Measurements from ENCODE around the gene PRKAG2.
A peak's percentile ranks its signal among the peaks of the same experiment; 100 is the strongest.

The PRKAG2 gene

GRCh38 chr7:151869455-151869854 lies 7.5 kb downstream of the PRKAG2 start:
- no peak overlapping the region for H3K4me3 ChIP-seq (ENCODE audit: low read depth, low read length)
- no peaks in the 10 kb centered on the region for H3K36me3 ChIP-seq
- no peaks in the 10 kb centered on the region for H3K27me3 ChIP-seq
- H3K4me1 ChIP-seq = peaks cover 5% of the 10 kb centered on the region; the same call in 1 of the 2 replicates
- no peak for DNase-seq
- H3K9me3 ChIP-seq = no peaks in the 10 kb centered on the region
- TF ChIP-seq, protein P1, sequence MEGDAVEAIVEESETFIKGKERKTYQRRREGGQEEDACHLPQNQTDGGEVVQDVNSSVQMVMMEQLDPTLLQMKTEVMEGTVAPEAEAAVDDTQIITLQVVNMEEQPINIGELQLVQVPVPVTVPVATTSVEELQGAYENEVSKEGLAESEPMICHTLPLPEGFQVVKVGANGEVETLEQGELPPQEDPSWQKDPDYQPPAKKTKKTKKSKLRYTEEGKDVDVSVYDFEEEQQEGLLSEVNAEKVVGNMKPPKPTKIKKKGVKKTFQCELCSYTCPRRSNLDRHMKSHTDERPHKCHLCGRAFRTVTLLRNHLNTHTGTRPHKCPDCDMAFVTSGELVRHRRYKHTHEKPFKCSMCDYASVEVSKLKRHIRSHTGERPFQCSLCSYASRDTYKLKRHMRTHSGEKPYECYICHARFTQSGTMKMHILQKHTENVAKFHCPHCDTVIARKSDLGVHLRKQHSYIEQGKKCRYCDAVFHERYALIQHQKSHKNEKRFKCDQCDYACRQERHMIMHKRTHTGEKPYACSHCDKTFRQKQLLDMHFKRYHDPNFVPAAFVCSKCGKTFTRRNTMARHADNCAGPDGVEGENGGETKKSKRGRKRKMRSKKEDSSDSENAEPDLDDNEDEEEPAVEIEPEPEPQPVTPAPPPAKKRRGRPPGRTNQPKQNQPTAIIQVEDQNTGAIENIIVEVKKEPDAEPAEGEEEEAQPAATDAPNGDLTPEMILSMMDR (IDR thresholded peaks at IDR 0.05; ENCODE audit: low read depth, low read length) = no peak

DNA sequence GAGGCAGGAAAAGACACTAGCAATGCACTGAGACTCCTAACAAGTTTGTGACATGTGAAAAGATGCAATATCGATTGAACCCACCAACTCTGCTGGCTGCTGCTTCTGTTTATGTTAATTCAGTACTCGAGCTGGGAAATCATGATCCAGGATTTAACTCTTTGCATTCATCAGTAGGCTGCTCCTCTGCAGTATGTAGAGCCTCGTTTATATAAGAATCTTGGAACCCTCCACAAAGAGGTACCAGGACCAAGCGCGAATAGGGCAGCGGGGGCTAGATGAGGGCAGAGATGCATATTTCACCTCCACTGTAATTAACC lies 7.8 kb downstream of the PRKAG2 start:
- H3K4me3 ChIP-seq (ENCODE audit: low read depth, low read length) = no peak overlapping the region

GRCh38 chr7:151868396-151869108 lies 8.4 kb downstream of the PRKAG2 start:
- H3K4me1 ChIP-seq = peaks cover 5% of the 10 kb centered on the region; the same call in 1 of the 2 replicates
- no peak for DNase-seq
- H3K36me3 ChIP-seq = no peaks in the 10 kb centered on the region
- TF ChIP-seq, protein P1 (IDR thresholded peaks at IDR 0.05; ENCODE audit: low read depth, low read length) = no peak
- no peaks in the 10 kb centered on the region for H3K27me3 ChIP-seq
- no peaks in the 10 kb centered on the region for H3K9me3 ChIP-seq
- H3K4me3 ChIP-seq (ENCODE audit: low read depth, low read length) = no peak overlapping the region

More for the DNA sequence above, 7.8 kb downstream of the PRKAG2 start:
- H3K9me3 ChIP-seq = no peaks in the 10 kb centered on the region
- TF ChIP-seq, protein P1 (IDR thresholded peaks at IDR 0.05; ENCODE audit: low read depth, low read length) = no peak
- no peaks in the 10 kb centered on the region for H3K36me3 ChIP-seq
- peaks cover 5% of the 10 kb centered on the region; the same call in 1 of the 2 replicates for H3K4me1 ChIP-seq
- DNase-seq = no peak
- no peaks in the 10 kb centered on the region for H3K27me3 ChIP-seq

DNA sequence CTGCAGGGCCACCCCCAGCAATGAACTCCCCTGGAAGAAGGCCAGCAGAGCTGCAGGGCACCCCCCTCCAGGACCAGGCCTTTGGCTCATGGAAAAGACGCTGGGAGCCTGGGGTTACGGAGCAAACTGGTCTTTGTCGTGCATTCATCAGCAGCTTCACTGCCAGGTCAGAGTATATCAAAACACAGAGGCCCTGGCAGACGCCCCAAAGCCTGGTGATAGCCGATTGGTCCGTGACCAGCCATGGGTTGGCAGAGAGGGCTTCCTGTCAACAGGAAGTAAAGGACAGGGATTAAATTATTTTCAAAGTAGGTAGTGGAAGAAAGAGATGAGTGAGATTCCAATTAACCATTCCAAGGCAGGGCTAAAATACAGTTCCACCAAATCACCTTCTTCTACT lies 9.0 kb downstream of the PRKAG2 start:
- H3K4me3 ChIP-seq (ENCODE audit: low read depth, low read length) = no peak overlapping the region
- peak; percentile 26 for DNase-seq
- no peaks in the 10 kb centered on the region for H3K36me3 ChIP-seq
- H3K9me3 ChIP-seq = no peaks in the 10 kb centered on the region
- no peaks in the 10 kb centered on the region for H3K27me3 ChIP-seq
- peaks cover 5% of the 10 kb centered on the region; the same call in 1 of the 2 replicates for H3K4me1 ChIP-seq
- TF ChIP-seq, protein P1 (IDR thresholded peaks at IDR 0.05; ENCODE audit: low read depth, low read length) = no peak

DNA sequence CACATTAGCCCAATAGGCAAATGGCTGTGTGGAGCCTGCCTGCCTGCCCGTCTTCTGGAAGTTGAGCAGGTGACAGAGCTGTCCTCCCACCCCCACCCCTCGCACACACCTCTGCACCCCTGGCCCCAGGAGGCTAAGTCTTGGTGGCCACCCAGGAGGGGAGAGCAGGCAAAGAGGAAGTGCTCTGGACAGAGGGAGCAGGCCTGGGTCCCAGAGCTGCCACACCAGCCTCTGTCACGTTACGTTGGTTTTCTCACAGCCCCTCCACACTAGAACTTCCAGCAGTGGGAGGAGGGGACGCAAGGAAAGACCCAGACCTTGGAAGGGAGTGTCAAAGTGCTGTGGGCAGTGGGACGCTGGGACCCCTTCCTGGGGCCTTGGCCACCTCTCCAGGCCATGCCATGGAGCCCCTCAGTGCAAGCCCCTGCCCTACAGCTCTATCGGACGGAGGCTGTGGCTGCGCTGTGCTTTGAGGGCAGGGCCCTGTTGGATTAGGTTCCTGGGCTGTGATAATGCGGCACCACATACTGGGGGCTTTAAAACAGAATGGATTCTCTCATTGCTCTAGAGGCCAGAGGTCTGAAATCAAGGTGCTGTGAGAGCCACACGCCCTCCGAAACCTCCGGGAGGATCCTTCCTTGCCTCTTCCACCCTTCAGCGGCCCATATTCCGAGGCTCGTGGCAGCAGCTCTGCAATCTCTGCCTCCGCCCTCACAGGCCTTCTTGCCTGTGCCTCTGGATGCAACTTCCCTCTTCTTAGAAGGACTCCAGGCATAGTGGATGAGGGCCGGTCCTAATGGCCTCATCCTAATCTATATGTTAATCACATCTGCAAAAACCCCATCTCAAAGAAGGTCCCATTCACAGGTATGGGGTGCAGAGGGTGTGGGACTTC lies 9.9 kb downstream of the PRKAG2 start:
- Histone ChIP-seq H3K4me1 (peaks cover 5% of the 10 kb centered on the region; the same call in 1 of the 2 replicates), H3K9me3 (no peaks in the 10 kb centered on the region), H3K36me3 (no peaks in the 10 kb centered on the region), H3K4me3 (ENCODE audit: low read depth, low read length) (no peak overlapping the region), H3K27me3 (no peaks in the 10 kb centered on the region)
- DNase-seq = no peak
- TF ChIP-seq, protein P1 (IDR thresholded peaks at IDR 0.05; ENCODE audit: low read depth, low read length) = no peak

Measured in BE2C (cell line).